Loucy (cell line): ENCODE data around the gene COL5A1.

Experiments
- H2AFZ ChIP-seq: fragments of 200-600 bp; sonication (generic); 2 replicates; pipeline ENCODE4 v1.6.0; 2016; ENCODE audit warnings: antibody characterized with exemption, mild to moderate bottlenecking, low read length, moderate library complexity
- H3F3A ChIP-seq: fragments of 200-600 bp; 2 replicates; pipeline ENCODE4 v1.6.0; 2016; ENCODE audit warnings: antibody characterized with exemption, low read depth, mild to moderate bottlenecking
- H3K27me3 ChIP-seq: fragments of 200-600 bp; sonication (generic); 2 replicates; pipeline ENCODE4 v1.6.1; 2014; ENCODE audit warnings: low read length, mild to moderate bottlenecking; ENCODE audit not compliant: insufficient read depth, poor library complexity, severe bottlenecking
- H3K36me3 ChIP-seq: fragments of 200-600 bp; sonication (generic); 2 replicates; pipeline ENCODE4 v1.6.1; 2016; ENCODE audit warnings: low read length; ENCODE audit not compliant: insufficient read depth
- H3K4me1 ChIP-seq: fragments of 200-600 bp; sonication (generic); 2 replicates; pipeline ENCODE4 v1.5.1; 2014; ENCODE audit warnings: low read length, mild to moderate bottlenecking; ENCODE audit not compliant: insufficient read depth, poor library complexity, severe bottlenecking
- H3K4me2 ChIP-seq: fragments of 200-600 bp; sonication (generic); 2 replicates; pipeline ENCODE4 v1.6.0; 2014; ENCODE audit warnings: antibody characterized with exemption, low read length, low read depth, mild to moderate bottlenecking; ENCODE audit not compliant: poor library complexity, severe bottlenecking
- H3K4me3 ChIP-seq: fragments of 200-600 bp; sonication (generic); 2 replicates; pipeline ENCODE4 v1.5.1; 2014; ENCODE audit warnings: low read length, mild to moderate bottlenecking, mixed read lengths; ENCODE audit not compliant: poor library complexity, severe bottlenecking
- H3K79me2 ChIP-seq: fragments of 200-600 bp; sonication (generic); 2 replicates; pipeline ENCODE4 v1.6.1; 2014; ENCODE audit warnings: low read length; ENCODE audit not compliant: insufficient read depth
- H3K9ac ChIP-seq: fragments of 200-600 bp; sonication (generic); 2 replicates; pipeline ENCODE4 v1.6.0; 2014; ENCODE audit warnings: mild to moderate bottlenecking, low read depth, low read length, moderate library complexity; ENCODE audit not compliant: poor library complexity, severe bottlenecking
- H3K9me2 ChIP-seq: fragments of 200-600 bp; sonication (generic); replicated peaks from 2 replicates; pipeline ENCODE4 v1.6.1; 2016; ENCODE audit warnings: low read depth, low read length, mixed read lengths
- H3K9me3 ChIP-seq: fragments of 200-600 bp; sonication (generic); 2 replicates; pipeline ENCODE4 v1.6.1; 2014; ENCODE audit warnings: mild to moderate bottlenecking, antibody characterized with exemption, low read length, low read depth; ENCODE audit not compliant: insufficient read depth
- H4K20me1 ChIP-seq: fragments of 200-600 bp; sonication (generic); 2 replicates; pipeline ENCODE4 v1.6.0; 2014; ENCODE audit warnings: antibody characterized with exemption, low read length, mild to moderate bottlenecking; ENCODE audit not compliant: insufficient read depth, poor library complexity, severe bottlenecking
- CTCF ChIP-seq: fragments of 200-600 bp; sonication (generic); conservative IDR thresholded peaks from 2 replicates; pipeline ENCODE4 v1.5.1; 2014; ENCODE audit warnings: mild to moderate bottlenecking, antibody characterized with exemption, low read length
- EZH2phosphoT487 ChIP-seq: fragments of 200-600 bp; IDR thresholded peaks from 2 replicates; pipeline ENCODE4 v1.6.1; 2018; ENCODE audit warnings: antibody characterized with exemption, mild to moderate bottlenecking, moderate library complexity, borderline replicate concordance

The COL5A1 gene

GRCh38 chr9:134773842-134774241, 132.2 kb downstream of the COL5A1 start:
- Histone ChIP-seq H3K4me1 (peaks cover 28% of the 10 kb centered on the region), H3K27me3 (no peaks in the 10 kb centered on the region), H3K9me3 (no peaks in the 10 kb centered on the region), H3K9me2 (no peaks in the 10 kb centered on the region), H3K79me2 (no peaks in the 10 kb centered on the region), H3F3A (0 out of 2 replicates have a peak, but pooled peaks cover 3% of the 10 kb centered on the region), H4K20me1 (no peaks in the 10 kb centered on the region), H3K9ac (no peak overlapping the region), H3K4me2 (no peak overlapping the region), H3K36me3 (no peaks in the 10 kb centered on the region), H2AFZ (no peak overlapping the region), H3K4me3 (no peak overlapping the region)
- TF ChIP-seq CTCF (no peak), EZH2phosphoT487 (no peak)

GRCh38 chr9:134774410-134774809, 132.8 kb downstream of the COL5A1 start:
- TF ChIP-seq EZH2phosphoT487 = no peak
- no peak for TF ChIP-seq CTCF
- H3K4me2 ChIP-seq = no peak overlapping the region
- H3K9me2 ChIP-seq = no peaks in the 10 kb centered on the region
- H2AFZ ChIP-seq = no peak overlapping the region
- H3K9ac ChIP-seq = no peak overlapping the region
- H3K4me3 ChIP-seq = no peak overlapping the region
- H3K36me3 ChIP-seq = no peaks in the 10 kb centered on the region
- 0 out of 2 replicates have a peak, but pooled peaks cover under 1% of the 10 kb centered on the region for H3F3A ChIP-seq
- H3K9me3 ChIP-seq = no peaks in the 10 kb centered on the region
- no peaks in the 10 kb centered on the region for H3K79me2 ChIP-seq
- H3K27me3 ChIP-seq = no peaks in the 10 kb centered on the region
- H4K20me1 ChIP-seq = no peaks in the 10 kb centered on the region
- peaks cover 22% of the 10 kb centered on the region for H3K4me1 ChIP-seq

GRCh38 chr9:134775081-134775951, 133.7 kb downstream of the COL5A1 start:
- no peaks in the 10 kb centered on the region for H3K9me2 ChIP-seq
- no peaks in the 10 kb centered on the region for H3K27me3 ChIP-seq
- no peak overlapping the region for H3K9ac ChIP-seq
- H3K79me2 ChIP-seq = no peaks in the 10 kb centered on the region
- no peak overlapping the region for H3K4me3 ChIP-seq
- no peak overlapping the region for H3K4me2 ChIP-seq
- H3K36me3 ChIP-seq = no peaks in the 10 kb centered on the region
- no peaks in the 10 kb centered on the region for H4K20me1 ChIP-seq
- TF ChIP-seq EZH2phosphoT487 = no peak
- no peak for TF ChIP-seq CTCF
- peaks cover 13% of the 10 kb centered on the region for H3K4me1 ChIP-seq
- no peak overlapping the region for H2AFZ ChIP-seq
- no peaks in the 10 kb centered on the region for H3K9me3 ChIP-seq
- H3F3A ChIP-seq = no peaks in the 10 kb centered on the region
